CD4-positive, alpha-beta T cell (primary cell): ENCODE measurements around the gene RASSF6. TPM values are rescaled to one million over a fixed set of nuclear protein-coding genes. Genes with fewer than 3 reads are reported as not detected.

Experiments
- ATAC-seq: fragments of 200-7000 bp; cut with Tn5 transposase; one replicate; pipeline ENCODE4 v1.10.0; 2022; ENCODE audit warnings: mild to moderate bottlenecking; ENCODE audit not compliant: poor library complexity
- CTCF ChIA-PET: fragments of 350-600 bp; sonication (Branson Sonifier 250); formaldehyde crosslinking; loops from one replicate; lab custom pipeline; 2021; ENCODE audit warnings: antibody characterized with exemption, inconsistent platforms; lab: Charles Lee
- POLR2A ChIA-PET: fragments of 350-600 bp; sonication (Branson Sonifier 250); formaldehyde crosslinking; loops from one replicate; lab custom pipeline; 2021; ENCODE audit warnings: antibody characterized with exemption, inconsistent platforms; lab: Charles Lee
- DNase-seq, 14 experiments: peaks; one replicate each; pipeline ENCODE4 v3.0.0-alpha.2; 2013 to 2020; ENCODE audit warnings: mixed read lengths in 2 of 14
- H3K27ac ChIP-seq, 2 donors: one replicate each; pipeline versions ENCODE4 v1.5.1 to v1.7.0; 2013; ENCODE audit warnings: low read length in 2 of 2, low read depth in 1 of 2, mild to moderate bottlenecking in 1 of 2
- H3K27me3 ChIP-seq, 2 experiments: 1 replicate in 1 of 2; 2 replicates in 1 of 2; pipeline versions ENCODE4 v1.6.1 to v1.7.0; 2013; ENCODE audit warnings: low read length in 2 of 2, control low read depth in 1 of 2, mild to moderate bottlenecking in 1 of 2, moderate library complexity in 1 of 2; ENCODE audit not compliant: insufficient read depth in 2 of 2, control insufficient read depth in 1 of 2
- H3K36me3 ChIP-seq: one replicate; pipeline ENCODE4 v1.6.1; 2013; ENCODE audit warnings: low read length, control low read depth; ENCODE audit not compliant: insufficient read depth
- H3K4me1 ChIP-seq: one replicate; pipeline ENCODE4 v1.6.1; 2013; ENCODE audit warnings: low read length, control low read depth; ENCODE audit not compliant: insufficient read depth
- H3K4me3 ChIP-seq: one replicate; pipeline ENCODE4 v1.5.1; 2013; ENCODE audit warnings: mild to moderate bottlenecking, low read length, moderate library complexity
- H3K9me3 ChIP-seq, 2 experiments: 1 replicate in 1 of 2; 2 replicates in 1 of 2; pipeline versions ENCODE4 v1.6.1 to v1.7.0; 2013; ENCODE audit warnings: low read length in 2 of 2, mild to moderate bottlenecking in 2 of 2, control low read depth in 1 of 2, moderate library complexity in 1 of 2; ENCODE audit not compliant: control insufficient read depth in 1 of 2, insufficient read depth in 1 of 2
- H3K27ac Mint-ChIP-seq: one replicate; pipeline ENCODE4 v1.8.0; 2020; ENCODE audit warnings: mixed read lengths
- H3K27me3 Mint-ChIP-seq: one replicate; pipeline ENCODE4 v1.8.0; 2021; ENCODE audit warnings: mixed read lengths
- H3K36me3 Mint-ChIP-seq: one replicate; pipeline ENCODE4 v1.8.0; 2021; ENCODE audit warnings: low read depth, mixed read lengths
- H3K4me1 Mint-ChIP-seq: one replicate; pipeline ENCODE4 v1.8.0; 2021; ENCODE audit warnings: low read depth, mixed read lengths
- H3K4me3 Mint-ChIP-seq: one replicate; pipeline ENCODE4 v1.8.0; 2020; ENCODE audit warnings: mild to moderate bottlenecking, mixed read lengths
- H3K9me3 Mint-ChIP-seq: one replicate; pipeline ENCODE4 v1.8.0; 2020; ENCODE audit warnings: mixed read lengths
- intact Hi-C, 2 experiments: fragments of 100-400 bp; cut with DNase I in 1 of 2; cut with micrococcal nuclease in 1 of 2; formaldehyde crosslinking; loops; one replicate each; pipeline versions ENCODE4 v1.15.1 to v1.9.0; 2023 to 2025; cut with DNase I, micrococcal nuclease
- total RNA-seq, 174 experiments: library from RNA in 2 of 174; stranded (reverse) in 2 of 174; gene quantifications; one replicate each; pipeline ENCODE4 v1.2.3 and lab custom pipeline; 2021 to 2026
- TF ChIP-seq, protein P1 (sequence below): fragments of 200-600 bp; IDR thresholded peaks from one replicate; pipeline ENCODE4 v1.8.0; 2022; ENCODE audit warnings: antibody characterized with exemption, mild to moderate bottlenecking

The RASSF6 gene
- total RNA-seq, 2 experiments from 2014 or later = 0.25 to 0.28 TPM

DNA sequence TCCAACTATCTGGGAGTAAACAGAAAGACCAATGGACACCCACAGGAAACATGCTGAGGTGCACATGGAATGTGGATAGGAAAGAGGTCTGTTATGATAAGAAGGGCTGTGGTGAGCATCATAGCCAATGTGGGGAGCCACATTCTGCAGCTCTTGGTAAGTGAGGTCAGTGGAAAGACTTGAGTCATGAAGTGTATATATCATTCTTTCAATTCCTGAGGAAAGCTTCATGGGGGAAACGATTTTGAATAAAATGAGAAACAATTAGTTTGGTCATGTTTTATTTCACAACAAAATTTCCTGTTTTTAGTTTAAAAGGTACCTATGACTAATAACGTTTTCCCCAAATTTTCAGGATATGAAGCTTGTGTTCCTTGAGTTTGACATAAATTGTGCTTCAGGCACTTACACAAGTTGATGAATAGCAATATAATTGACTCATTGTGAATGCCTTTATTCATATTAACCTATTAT lies 41.4 kb upstream of the RASSF6 start:
- ATAC-seq (no peak), DNase-seq (peak in 2 of 14 experiments; percentile 8 to 18)
- Histone ChIP-seq H3K27me3 (no peaks in the 10 kb centered on the region), H3K36me3 (no peaks in the 10 kb centered on the region), H3K27ac (no peak overlapping the region), H3K4me3 (no peak overlapping the region), H3K9me3 (no peaks in the 10 kb centered on the region), H3K4me1 (no peaks in the 10 kb centered on the region)
- H3K9me3 Mint-ChIP-seq = no peaks in the 10 kb centered on the region
- no peaks in the 10 kb centered on the region for H3K4me1 Mint-ChIP-seq
- ChIA-PET POLR2A (no interaction called here), CTCF (interaction anchor here (1.9 kb wide), 1 partner anchor 8 kb away, joined by 8 read pairs; no protein-coding TSS in a partner anchor)
- H3K27me3 Mint-ChIP-seq = no peaks in the 10 kb centered on the region
- TF ChIP-seq, protein P1, sequence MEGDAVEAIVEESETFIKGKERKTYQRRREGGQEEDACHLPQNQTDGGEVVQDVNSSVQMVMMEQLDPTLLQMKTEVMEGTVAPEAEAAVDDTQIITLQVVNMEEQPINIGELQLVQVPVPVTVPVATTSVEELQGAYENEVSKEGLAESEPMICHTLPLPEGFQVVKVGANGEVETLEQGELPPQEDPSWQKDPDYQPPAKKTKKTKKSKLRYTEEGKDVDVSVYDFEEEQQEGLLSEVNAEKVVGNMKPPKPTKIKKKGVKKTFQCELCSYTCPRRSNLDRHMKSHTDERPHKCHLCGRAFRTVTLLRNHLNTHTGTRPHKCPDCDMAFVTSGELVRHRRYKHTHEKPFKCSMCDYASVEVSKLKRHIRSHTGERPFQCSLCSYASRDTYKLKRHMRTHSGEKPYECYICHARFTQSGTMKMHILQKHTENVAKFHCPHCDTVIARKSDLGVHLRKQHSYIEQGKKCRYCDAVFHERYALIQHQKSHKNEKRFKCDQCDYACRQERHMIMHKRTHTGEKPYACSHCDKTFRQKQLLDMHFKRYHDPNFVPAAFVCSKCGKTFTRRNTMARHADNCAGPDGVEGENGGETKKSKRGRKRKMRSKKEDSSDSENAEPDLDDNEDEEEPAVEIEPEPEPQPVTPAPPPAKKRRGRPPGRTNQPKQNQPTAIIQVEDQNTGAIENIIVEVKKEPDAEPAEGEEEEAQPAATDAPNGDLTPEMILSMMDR = no peak
- no peak overlapping the region for H3K4me3 Mint-ChIP-seq
- no peaks in the 10 kb centered on the region for H3K36me3 Mint-ChIP-seq
- intact Hi-C loops = no loop called here
- H3K27ac Mint-ChIP-seq = no peak overlapping the region

- Histone ChIP-seq H3K4me1 (no peaks in the 10 kb centered on the region), H3K36me3 (no peaks in the 10 kb centered on the region), H3K9me3 (no peaks in the 10 kb centered on the region), H3K27ac (no peak overlapping the region), H3K4me3 (no peak overlapping the region), H3K27me3 (no peaks in the 10 kb centered on the region)
- ChIA-PET CTCF (no interaction called here), POLR2A (no interaction called here)
- H3K9me3 Mint-ChIP-seq = no peaks in the 10 kb centered on the region
- intact Hi-C loops = no loop called here
- no peaks in the 10 kb centered on the region for H3K36me3 Mint-ChIP-seq
- no peak overlapping the region for H3K4me3 Mint-ChIP-seq
- no peaks in the 10 kb centered on the region for H3K4me1 Mint-ChIP-seq
- H3K27me3 Mint-ChIP-seq = no peaks in the 10 kb centered on the region
- DNase-seq (no peak), ATAC-seq (no peak)
- no peak overlapping the region for H3K27ac Mint-ChIP-seq
- TF ChIP-seq, protein P1 = no peak
Measured at GRCh38 chr4:73660808-73661207, 40.6 kb upstream of the RASSF6 start.

GRCh38 chr4:73653695-73654106 lies 33.5 kb upstream of the RASSF6 start:
- ChIA-PET CTCF (interaction anchor here (0.7 to 1.1 kb wide), 2 partner anchors 8 to 343 kb away, joined by 4 to 8 read pairs; no protein-coding TSS in a partner anchor), POLR2A (no interaction called here)
- Histone ChIP-seq H3K27ac (no peak overlapping the region), H3K4me3 (no peak overlapping the region), H3K27me3 (no peaks in the 10 kb centered on the region), H3K4me1 (no peaks in the 10 kb centered on the region), H3K9me3 (no peaks in the 10 kb centered on the region), H3K36me3 (no peaks in the 10 kb centered on the region)
- peak; percentile 63 for ATAC-seq
- intact Hi-C loops = loop anchor here (1.0 to 10.0 kb wide), 6 partner anchors 60 to 1359 kb away; no protein-coding TSS in a partner anchor
- Mint-ChIP-seq H3K36me3 (no peaks in the 10 kb centered on the region), H3K9me3 (no peaks in the 10 kb centered on the region), H3K4me3 (no peak overlapping the region), H3K27me3 (peaks cover 6% of the 10 kb centered on the region), H3K27ac (no peak overlapping the region), H3K4me1 (no peaks in the 10 kb centered on the region)
- TF ChIP-seq, protein P1 = peak; percentile 76
- DNase-seq = peak in 4 of 14 experiments; percentile 10 to 65 (median 36)
